Measurements from ENCODE around the gene RNF157.

Gene RNF157

DNA sequence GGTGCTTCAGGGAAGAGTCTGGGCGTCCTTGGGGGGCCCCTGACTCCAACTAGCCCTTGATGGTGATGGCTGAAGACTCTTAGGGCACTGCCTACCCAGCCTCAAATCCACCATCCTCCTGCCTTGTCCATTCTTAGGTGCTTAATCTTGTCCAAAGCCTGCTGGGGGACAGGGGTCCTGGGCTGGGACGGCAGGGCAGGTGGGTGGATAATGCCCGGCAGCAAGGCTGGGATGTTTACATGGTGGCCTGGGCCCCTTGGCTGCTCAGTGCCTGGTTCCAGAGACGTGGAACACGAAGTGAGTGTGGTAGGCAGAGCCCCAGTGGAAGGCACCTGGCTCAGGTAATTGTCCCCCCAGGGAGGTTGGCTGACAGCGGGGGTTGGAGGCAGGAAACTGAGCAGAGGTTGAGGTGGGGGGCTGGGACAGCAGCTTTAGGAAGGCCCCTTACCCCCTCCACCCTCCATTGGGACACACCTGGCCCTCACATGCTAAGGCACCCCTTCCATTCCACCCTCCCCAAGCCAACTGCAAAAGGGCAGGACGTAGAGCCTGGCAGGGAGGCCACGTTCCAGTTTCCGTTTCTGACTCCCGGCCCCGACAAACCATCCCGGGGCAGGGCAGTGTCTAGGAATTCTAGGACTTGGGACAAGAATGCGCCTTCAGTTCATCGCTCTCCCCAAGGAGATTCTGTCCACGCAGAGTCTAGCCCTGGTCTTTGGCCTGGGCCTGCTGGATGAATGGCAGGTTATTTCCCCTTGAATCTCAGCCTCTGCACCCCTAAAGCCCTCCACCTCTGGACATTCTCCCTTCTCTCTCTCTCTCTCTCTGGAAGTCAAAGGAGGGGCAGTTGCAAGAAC, 101.2 kb downstream of the RNF157 start:
- DNase-seq, result no peak

DNA sequence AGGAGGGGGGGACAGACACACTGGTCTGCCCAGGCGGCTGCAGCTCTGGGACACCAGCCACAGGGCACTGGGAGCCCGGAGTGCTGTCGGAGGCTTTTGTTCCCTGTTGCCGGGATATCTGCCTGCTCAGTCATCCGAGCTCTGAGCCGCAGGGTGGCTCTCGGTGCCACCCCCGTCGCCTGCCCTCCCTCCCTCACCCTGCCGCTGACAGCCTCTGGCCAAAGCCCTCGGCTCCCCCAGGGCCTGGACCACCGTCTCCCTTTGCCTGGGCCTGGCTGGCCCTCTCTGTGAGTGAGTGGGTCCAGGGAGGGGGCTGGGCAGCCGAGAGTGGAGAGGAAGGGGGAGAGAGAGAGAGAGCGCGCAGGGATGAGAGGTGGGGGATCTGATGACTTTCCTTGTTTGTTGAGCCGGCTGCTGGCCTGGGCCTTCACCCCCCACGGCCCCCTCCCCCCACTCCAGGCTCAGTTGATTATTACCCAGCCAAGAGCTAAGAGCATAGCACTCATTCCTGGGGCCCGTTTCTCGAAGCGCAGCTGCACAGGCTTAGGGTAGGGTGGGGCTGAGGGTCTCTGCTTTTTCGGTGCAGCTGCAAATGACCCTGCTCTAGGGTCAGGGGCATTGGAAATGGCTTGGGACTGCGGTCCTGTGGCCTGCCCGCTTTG, 101.9 kb downstream of the RNF157 start:
- DNase-seq, result no peak

DNA sequence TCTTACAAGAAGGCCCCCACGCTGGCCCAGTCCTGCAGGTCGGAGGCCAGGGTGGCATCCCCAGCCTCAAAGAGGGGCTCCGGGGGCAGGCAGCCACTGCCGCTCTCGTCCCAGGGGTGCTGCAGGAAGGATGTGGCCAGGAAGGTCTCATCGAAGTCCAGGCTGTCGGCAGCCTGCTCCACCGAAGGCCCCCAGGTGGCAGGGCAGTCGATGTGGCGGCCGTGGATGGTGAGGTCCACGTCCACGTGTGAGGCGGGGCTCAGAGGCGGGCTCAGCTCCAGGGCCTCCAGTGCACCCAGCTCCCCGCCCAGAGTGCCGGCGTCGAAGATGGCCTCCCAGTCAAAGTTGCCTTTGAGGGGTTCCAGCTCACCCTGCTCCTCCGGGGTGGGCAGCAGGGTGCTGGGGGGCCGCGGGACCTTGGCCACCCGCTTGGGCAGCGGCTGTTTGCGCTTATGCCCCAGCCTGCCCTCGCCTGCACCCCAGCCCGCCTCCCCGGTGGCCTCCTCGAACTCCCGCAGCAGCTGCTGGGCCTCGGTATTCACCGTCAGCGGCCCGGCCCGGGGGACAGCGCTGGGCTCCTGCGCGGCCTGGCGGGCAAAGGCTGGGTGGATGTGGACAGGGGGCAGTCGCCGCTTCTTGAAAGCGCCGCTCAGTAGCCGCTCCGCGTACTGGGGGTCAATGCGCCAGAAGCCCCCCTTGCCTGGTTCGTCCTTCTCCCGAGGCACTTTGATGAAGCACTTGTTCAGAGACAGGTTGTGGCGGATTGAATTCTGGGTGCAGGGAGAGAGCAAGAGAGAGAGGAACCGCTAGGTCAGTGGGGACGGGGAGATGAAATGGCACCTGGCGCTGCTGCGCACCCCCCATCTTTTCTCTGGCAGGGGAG, 102.7 kb downstream of the RNF157 start:
- no peak for DNase-seq

DNA sequence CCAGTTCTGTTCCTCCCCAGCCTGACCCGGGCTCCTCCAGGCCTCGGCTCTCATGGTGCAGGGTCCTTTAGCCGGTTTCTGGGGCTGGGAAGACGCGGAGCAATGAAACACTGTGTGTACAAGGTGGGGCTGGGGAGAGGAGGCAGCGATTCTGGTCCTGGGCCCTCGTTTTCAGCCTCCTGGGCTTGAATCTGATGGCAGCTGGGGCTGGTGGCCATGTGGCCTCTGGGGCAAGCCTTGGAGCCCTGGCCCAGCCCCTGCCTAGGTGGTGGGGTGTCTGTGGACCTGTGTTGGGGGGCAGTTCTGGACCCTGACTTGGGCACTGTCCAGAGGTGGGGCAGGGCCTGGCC, 103.3 kb downstream of the RNF157 start:
- no peak for DNase-seq

DNA sequence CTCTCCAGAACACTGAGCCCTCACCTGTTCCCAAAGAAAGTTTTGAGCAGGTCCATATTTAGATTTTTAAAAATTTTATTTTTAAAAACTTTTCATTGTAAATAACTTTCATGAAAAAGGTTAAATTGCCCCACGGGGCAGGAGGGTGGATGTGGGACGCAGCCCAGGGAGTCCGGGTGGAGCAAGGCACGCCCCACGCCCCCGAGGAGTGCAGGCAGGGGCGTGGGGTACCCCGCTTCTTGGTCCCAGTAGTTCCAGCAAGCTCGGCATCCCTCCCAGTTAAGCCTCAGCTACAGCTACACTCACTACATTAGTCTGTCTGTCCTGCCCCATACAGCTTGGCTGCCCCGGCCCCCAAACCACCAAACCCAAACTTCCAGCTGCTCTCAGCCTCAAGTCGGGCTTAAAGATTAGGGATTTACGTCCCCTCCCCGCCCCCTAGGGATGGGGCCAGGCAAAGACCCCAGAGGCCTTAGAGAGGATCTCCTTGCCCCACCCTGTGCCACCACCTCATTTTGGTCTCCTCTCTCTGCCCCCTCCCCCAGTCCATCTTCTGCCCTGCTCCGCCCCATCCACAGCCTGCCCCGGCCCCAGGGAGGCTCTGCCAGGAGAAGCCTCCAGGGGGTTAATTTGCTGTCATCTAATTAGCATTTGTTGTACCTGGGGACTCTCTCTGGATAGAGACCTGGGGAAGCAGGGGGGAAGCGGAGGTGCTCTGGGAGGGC, 103.9 kb downstream of the RNF157 start:
- DNase-seq, result no peak

DNA sequence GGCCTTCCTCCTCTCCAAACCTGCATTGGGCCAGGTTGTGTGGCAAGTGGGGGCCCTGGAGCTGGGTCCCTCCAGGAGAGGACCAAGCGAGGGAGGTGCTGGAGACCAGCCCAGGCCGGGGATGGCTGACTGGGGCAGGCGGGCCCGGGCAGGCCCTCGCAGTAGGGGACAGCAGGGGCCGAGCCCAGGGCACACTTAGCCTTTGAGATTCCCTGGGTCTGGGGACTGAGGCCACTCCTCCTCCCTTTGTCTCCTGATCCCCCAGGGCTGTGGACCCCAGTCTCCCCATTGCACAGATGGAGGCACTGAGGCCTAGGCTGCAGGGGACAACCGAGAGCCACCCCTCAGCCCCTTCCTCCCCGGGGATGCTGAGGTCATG, 104.5 kb downstream of the RNF157 start:
- no peak for DNase-seq

DNA sequence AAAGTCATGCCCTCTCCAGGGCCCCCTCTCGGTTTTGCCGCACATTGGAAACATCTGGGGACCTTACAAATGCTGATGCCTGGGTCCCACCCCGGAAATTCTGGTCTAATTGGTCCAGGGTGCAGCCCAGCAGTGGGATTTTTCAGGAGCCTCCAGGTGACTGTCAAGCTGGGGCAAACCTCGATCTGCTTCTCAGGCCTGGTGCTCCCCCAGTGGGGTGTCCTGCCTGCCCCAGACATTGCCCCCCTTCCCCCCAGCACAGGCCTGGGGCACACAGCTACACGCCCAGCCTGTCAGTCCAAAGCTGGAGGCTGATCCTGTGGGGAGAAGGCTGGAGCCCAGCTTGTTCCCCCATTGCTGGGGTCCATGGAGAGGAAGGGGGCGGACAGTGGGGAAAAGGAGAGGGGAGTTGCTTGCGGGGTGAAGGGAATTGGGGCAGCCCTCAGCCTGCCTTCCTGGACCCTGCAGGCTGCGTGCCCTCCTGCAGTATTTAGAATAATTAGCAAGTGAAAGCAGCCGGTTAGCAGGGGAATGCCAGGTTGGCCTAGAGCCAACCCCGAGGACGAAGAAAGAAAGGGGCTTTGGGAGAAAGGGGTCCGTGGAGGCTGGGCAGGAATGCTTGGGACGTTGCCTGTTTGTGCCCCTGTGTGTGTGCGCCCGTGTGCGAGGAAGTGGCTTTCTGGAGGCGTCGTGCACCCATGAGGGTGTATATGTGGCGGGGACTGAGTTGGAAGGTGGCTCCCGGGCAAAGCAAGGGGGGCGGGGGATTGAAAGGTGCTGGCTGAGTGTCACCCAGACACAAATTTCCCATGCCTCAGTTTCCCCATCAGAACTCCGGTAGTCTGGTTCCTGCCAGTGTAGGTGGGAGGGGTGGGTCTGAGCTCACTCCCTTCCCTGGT, 105.1 kb downstream of the RNF157 start:
- no peak for DNase-seq

DNA sequence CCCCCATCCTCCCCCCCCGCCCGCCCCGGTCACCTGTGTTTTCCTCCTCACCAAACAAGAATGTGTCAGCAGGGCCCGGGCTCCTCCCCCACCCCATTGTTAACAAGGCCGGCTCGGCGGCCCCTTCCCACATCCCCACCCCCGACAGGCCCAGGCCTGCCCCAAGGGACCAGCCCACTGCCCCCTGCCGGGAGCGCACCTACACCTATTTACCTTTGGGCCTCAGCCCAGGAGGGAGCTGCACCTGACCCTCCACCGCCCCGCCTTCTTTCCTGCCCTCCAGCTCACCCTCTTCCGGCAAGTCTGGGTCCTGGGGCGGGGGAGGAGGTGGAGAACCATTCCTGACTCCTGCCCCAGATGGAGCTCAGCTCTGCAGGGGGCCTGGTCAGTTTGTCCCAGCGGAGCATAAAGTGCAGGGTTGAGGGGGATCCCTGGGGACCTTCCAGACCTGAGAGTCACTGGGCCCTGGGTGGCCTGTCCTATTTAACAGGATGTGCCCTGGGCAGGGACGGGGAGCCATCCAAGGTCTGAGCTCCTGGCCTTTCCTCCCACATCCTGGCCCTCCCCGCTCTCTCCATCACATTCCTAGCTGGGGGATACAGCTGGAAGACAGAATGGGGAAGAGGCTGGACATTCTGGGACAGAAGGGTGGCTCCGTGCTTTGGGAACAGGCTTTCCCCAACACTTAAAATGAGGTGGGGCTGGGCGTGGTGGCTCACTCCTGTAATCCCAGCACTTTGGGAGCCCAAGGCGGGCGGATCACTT, 107.5 kb downstream of the RNF157 start:
- no peak for DNase-seq

DNA sequence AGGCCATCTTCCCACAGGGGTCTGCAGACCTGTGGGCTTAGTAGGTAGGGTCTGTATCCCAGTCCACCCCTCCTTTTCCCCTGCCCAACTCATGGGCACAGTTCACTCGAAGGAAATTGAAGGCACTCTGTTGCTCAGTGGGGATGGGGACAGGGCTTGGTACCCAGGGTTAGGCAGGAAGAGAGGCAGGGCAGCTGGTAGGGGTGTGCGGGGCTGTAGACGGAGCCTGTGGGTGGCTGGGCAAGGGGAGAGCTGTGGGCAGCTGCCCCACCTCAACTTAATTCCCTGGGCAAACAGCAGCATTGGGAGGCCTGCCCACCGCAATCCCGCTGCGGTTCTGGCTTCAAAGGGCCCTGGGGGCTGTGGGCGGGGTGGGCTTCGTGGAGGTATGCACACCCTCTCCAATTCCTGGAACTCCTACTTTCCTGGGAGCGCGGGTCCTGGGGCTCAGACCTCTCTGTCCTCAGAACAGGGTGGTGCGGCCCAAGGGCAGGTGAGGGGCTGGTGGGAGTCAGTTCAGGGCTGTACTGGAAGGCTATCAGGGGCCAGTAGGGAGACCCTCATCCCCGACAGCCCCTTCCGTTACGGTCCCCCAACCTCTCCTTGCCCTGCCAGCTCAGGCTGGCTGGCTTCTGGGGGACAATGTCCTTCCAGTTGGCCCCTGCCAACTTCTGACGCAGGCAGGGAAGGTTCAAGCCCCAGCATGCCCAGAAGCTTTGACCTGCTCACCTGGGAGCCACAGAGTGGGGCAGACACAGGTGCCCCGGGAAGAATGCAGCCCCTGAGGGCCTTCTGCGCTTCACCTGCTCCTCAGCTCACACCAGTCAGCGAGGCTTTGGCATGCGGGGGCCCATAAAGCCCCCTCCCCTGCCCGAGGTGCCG, 108.4 kb downstream of the RNF157 start:
- DNase-seq, result no peak

DNA sequence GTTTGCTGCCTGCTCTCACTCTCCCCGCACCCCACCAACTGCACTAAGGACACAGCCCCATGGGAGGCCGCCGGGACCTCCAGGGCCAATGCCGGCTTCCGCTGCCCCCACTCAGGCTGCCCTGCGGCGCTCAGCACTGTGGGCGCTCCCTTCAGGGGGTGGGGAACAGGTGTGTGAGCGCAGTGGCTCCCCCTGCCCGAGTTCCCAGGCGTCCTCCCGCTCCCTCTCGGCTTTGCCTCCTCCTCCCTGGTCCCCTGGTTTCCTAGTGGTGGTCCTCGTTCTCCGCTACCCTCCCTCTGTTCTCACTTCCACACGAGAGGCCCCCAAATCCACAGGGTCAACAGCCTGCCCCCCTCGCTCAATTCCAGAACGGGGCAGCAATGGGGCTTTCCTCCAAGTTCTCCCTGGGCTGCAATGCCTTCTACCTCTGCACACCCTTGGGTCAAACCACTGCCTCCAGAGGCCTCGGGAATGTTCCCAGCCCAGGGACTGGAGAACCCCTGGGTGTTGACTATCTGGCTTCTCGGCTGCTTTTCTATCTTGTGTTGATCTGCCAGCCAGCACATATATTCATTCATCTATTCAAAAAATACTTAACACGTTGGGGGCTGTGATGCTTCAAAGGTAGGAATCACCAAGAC, 109.1 kb downstream of the RNF157 start:
- no peak for DNase-seq

DNA sequence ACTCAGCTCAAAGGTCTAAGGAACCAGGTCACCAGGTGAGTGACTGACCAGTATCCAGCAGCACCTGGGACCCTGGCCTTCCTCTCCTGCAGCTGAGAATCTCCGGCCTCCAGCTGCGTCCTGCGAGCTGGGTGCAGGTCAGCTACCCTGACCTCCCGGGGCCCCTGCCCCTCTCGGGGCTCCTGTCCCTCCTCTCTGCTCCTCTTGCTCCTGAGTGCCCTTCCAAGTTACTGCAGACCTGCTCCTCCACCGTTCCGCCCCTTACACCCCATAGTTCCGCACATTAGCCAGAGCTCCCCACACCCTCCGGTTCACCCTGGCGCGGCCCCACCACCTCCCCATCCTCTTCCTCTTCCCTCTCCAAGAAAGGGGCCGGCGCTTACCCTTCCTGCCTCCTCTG, 109.8 kb downstream of the RNF157 start:
- no peak for DNase-seq

DNA sequence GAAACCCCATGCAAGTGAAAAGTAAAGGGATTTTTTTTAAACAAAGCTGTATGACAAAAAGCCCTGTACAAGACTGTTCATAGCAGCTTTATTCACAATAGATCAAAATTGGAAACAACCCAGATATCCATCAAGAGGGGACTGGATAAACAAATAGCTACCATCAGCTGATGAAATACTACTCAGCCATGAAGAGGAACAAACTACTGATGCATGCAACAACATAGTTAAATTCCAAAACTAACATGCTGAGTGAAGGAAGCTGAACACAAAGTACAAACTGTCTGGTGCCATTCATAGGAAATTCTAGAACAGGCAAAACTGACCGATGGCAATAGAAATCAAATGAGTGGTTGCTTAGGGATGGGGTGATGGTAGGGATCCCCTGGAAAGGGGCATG, 114.4 kb downstream of the RNF157 start:
- no peak for DNase-seq

DNA sequence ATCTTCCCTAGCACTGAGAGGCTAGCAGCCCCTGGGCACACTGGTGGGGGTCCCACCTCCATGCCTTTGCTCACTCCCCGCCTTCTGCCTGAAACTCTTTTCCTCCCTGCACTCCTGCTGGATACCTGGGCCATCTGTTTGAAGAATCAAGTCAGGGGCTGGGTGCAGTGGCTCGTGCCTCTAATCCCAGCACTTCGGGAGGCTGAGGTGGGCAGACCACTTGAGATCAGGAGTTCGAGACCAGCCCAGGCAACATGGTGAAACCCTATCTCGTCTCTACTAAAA, 115.0 kb downstream of the RNF157 start:
- no peak for DNase-seq

DNA sequence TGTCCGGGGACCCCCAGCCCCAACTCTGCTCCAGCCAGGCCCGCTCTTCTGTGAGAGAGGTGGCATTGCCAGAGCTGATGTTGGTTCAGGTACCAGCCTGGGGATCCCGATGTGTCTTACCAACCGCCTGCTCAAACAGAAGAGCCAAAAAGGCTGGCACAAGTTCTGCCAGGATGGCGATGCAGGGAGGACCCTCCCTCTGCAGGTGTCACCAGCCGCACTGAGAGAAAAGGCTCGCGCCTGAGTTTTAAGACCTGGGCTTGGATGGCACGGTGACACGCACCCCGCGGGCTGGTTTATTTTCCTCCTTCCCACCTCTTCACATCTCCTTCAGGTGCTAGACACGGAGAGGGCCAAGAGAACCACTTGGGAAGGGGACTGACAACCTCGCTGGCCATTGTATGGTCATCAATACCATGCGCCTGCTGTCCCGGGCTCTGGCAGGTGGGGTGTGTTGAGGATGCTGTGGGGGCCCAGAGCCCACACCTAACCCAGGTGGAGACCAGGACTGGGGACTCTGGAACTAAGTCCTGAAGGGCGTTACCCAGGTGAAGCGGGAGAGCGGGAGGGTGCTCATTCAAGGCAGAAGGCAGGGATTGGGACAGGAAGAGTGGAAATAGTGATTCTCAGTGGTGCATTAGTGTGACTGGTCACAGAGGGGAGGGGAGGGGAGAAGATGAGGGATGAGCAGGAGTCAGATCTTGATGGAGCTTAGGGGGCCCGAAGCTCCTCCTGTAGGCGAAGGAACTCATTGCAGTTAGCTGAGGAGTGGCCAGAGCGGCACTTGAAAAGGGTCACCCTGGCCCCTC, 115.5 kb downstream of the RNF157 start:
- peak; percentile 52 for DNase-seq

DNA sequence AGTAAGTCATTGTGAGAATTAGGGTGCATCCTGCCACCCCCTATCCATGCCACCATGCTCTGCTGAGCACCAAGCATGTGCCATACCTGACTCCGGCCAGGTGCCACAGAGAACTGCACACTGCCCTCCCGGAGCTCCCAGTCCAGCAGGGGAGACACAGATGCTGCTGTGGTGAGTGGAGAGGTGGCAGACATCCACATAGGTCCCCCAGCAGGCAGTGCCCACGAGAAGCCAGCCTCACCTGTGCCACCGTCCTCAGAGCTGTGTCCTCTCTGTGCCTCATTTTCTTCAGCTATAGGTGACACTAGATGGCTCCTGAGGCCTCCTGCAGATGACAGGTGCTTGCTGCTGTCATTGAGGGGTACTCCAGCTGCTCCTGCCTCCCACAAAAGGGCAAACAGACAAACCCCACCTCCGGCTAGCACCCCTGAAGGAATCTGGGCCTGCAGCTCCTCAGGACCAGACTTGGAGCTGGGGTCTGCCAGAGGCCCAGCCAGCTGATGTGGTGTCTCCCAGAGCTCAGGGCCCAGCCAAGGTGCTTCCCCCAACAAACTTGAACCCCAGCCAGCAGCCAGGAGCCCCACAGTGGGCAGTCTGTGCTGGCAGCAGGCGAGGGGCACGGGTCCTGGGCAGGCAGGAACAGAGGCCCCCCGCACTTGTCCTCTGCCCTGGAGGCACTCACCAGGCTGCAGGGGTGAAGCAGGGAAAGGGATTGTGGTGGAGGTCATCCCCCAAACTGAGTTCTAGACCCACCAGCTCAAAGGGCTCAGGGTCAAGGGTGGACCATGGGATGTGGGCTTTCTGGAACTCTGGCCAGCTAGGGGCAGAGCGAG, 116.3 kb downstream of the RNF157 start:
- no peak for DNase-seq

DNA sequence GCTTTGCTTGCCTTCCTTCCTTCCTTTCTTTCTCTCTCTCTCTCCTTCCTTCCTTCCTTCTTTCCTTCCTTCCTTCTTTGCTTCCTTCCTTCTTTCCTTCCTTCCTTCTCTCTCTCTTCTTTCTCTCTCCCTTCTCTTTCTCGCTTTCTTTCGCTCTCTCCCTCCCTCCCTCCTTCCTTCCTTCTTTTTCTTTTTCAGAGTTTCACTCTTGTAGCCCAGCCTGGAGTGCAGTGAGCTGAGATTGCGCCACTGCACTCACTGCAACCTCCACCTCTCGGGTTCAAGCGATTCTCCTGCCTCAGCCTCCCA, 117.1 kb downstream of the RNF157 start:
- DNase-seq, result no peak

DNA sequence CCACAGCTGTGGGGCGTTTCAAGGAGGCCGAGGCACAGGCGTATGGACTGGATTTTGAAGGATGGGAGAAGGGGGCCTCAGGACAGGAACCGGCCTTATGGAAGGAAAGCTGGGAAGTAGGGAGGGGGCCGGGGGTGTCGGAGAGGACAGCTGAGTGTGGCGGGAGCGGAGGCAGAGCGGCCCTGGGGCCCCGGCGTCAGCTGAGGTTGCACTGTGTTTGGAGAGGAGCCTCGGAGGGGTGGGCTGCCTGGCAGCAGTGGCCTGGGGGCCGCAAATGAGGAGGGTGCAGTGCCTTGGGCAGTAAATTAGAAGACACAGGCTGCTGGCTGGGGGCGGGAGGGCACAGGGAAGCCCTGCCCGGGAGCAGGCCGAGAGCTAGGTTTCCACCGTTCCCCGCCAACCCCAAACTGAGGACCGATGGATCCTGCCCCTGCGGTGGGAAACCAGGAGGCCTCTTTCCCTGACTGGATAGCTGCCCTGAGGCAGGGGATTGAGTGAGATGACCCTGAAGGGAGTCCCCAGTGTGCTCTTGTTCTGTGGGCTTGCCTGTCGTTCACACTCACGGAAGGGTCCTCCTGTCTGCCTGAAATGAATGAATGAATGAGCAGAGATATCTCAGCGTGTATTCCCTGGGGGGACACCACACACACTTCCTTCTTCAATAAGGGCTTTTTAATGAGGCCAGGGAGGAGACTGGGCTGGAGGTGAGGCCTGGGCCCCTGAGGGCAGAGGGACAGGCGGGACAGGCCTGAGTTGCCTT, 117.7 kb downstream of the RNF157 start:
- no peak for DNase-seq
